Measurements from ENCODE around the gene MYG1.

MYG1 gene

GRCh38 chr12:53299454-53300180, at the start of gene MYG1:
TSS of gene MYG1 (plus strand) at chr12:53299695. CDS start at chr12:53299738, 43 bp downstream.
- in situ Hi-C loops (cut with MboI; ENCODE audit: low sequenced_read_pairs, unreplicated experiment), result no loop called here
- peak; percentile 90 for DNase-seq (ENCODE audit: low spot score)
- no peak for TF ChIP-seq CTCF (IDR thresholded peaks at IDR 0.05; ENCODE audit: borderline replicate concordance, control extremely low read depth, extremely low read depth, insufficient read depth, missing control alignments)

- DNase-seq (ENCODE audit: low spot score), result peak; percentile 95
- peak; percentile 61 for TF ChIP-seq CTCF (IDR thresholded peaks at IDR 0.05; ENCODE audit: borderline replicate concordance, control extremely low read depth, extremely low read depth, insufficient read depth, missing control alignments)
- in situ Hi-C loops (cut with MboI; ENCODE audit: low sequenced_read_pairs, unreplicated experiment), result no loop called here
Measured at GRCh38 chr12:53251477-53252348, 47.8 kb upstream of the MYG1 start.

- in situ Hi-C loops (cut with MboI; ENCODE audit: low sequenced_read_pairs, unreplicated experiment), result no loop called here
- no peak for TF ChIP-seq CTCF (IDR thresholded peaks at IDR 0.05; ENCODE audit: borderline replicate concordance, control extremely low read depth, extremely low read depth, insufficient read depth, missing control alignments)
- no peak for DNase-seq (ENCODE audit: low spot score)
Measured at GRCh38 chr12:53252349-53252916, 47.1 kb upstream of the MYG1 start.

GRCh38 chr12:53253298-53253697, 46.2 kb upstream of the MYG1 start:
- no peak for DNase-seq (ENCODE audit: low spot score)
- TF ChIP-seq CTCF (IDR thresholded peaks at IDR 0.05; ENCODE audit: borderline replicate concordance, control extremely low read depth, extremely low read depth, insufficient read depth, missing control alignments), result no peak
- in situ Hi-C loops (cut with MboI; ENCODE audit: low sequenced_read_pairs, unreplicated experiment), result no loop called here

GRCh38 chr12:53254816-53255545, 44.5 kb upstream of the MYG1 start:
- DNase-seq (ENCODE audit: low spot score), result no peak
- in situ Hi-C loops (cut with MboI; ENCODE audit: low sequenced_read_pairs, unreplicated experiment), result no loop called here
- no peak for TF ChIP-seq CTCF (IDR thresholded peaks at IDR 0.05; ENCODE audit: borderline replicate concordance, control extremely low read depth, extremely low read depth, insufficient read depth, missing control alignments)

- TF ChIP-seq CTCF (IDR thresholded peaks at IDR 0.05; ENCODE audit: borderline replicate concordance, control extremely low read depth, extremely low read depth, insufficient read depth, missing control alignments), result no peak
- peak; percentile 58 for DNase-seq (ENCODE audit: low spot score)
Measured at GRCh38 chr12:53255996-53256395, 43.5 kb upstream of the MYG1 start.

More at GRCh38 chr12:53255996-53256395, 43.5 kb upstream of the MYG1 start:
- in situ Hi-C loops (cut with MboI; ENCODE audit: low sequenced_read_pairs, unreplicated experiment), result no loop called here
